HL-60/S4 (cell line): ENCODE results near the gene SFXN4.

Experiments
- in situ Hi-C: fragments of 300-500 bp; cut with MboI; formaldehyde crosslinking; loops from 2 replicates; pipeline ENCODE4 v1.14.3; 2022; ENCODE audit warnings: low sequenced_read_pairs

SFXN4 gene

GRCh38 chr10:119165171-119166117 is at the start of gene SFXN4:
Gene SFXN4 (minus strand): TSS chr10:119165714. CDS start chr10:119165647, 67 bp downstream.
- in situ Hi-C loops, result no loop called here

GRCh38 chr10:119211625-119212441 is 46.3 kb upstream of the SFXN4 start:
- in situ Hi-C loops, result no loop called here

GRCh38 chr10:119211176-119211575 is 45.7 kb upstream of the SFXN4 start:
- in situ Hi-C loops, result no loop called here

GRCh38 chr10:119210633-119211032 is 45.1 kb upstream of the SFXN4 start:
- in situ Hi-C loops, result no loop called here

GRCh38 chr10:119209736-119210355 is 44.3 kb upstream of the SFXN4 start:
- in situ Hi-C loops, result no loop called here

GRCh38 chr10:119209035-119209735 is 43.7 kb upstream of the SFXN4 start:
- in situ Hi-C loops, result no loop called here

DNA sequence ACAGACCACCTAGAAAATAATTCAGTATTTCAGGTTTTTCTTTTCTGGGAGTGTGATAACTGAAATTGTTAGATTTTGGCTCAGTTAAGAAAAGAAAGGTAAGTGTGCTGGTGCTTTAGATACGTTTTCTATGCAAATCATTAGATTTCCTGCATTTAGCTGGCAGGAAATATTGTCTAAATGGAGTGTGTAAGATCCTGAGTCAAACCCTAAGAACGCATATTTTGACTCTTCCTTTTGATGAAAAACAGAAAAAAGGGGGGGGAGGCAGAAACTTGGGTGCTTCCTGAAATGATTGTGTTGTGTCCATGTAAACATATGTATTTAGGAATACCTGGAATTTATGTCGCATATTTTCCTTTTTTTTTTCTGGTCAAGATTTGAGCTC is 43.0 kb upstream of the SFXN4 start:
- in situ Hi-C loops, result no loop called here

GRCh38 chr10:119207713-119208552 is 42.4 kb upstream of the SFXN4 start:
- in situ Hi-C loops, result no loop called here

DNA sequence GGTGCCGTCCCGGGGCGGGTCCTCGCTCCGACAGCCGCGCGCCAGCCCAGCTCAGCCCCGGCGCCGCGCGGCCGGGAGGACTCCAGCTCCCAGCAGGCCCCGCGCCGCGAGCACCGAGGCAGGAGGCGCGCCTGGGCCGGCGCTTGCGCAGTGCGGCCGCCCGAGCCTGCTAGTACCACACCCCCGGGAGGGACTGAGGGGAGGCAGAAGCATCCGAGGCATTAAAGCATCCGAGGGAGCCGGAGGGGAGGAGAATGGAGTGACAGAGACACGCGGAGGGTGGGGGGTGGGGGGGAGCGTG is 41.8 kb upstream of the SFXN4 start, which contains the start of gene GRK5:
GRK5 (plus strand) TSS at position 206 of the 301 bp plus-strand sequence. CDS start 347 bp downstream, outside the sequence.
- in situ Hi-C loops, result no loop called here

DNA sequence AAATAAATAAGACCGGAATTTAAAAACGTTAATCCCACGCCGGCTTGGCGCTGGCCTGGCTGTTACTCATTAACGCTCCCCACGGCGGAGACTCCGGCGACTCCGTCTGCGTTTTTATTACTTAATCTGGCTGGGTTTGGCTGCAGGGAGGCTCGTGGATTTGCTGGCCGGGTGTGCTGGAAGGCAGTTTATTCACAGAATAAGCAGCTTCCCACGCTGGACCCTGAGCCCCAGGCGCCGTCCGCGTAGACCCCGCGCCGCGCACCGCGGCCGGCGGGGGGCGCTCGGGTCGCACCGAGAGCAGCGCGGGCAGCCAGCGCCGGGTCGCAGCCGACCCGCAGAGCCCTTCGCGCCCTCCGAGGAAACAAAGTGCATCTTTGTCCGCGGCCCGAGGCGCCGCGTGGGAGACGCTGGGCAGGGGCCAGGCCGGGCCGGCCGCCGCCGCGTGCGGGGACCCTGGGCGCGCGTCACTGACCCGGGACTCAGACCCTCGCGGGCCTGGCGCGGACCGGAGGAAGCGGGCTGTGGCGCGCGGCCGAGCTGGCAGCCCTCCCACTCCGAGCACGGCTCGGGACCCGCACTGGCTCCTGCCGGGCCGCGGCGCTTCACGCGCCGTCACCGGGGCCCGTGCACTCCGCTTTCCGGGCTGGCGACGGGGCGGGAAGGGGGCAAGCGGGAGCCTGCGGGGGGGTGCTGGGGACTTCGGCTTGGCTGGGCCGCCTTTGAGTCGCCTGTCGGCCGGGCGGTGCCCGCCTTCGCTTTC is 41.3 kb upstream of the SFXN4 start:
- in situ Hi-C loops, result no loop called here

DNA sequence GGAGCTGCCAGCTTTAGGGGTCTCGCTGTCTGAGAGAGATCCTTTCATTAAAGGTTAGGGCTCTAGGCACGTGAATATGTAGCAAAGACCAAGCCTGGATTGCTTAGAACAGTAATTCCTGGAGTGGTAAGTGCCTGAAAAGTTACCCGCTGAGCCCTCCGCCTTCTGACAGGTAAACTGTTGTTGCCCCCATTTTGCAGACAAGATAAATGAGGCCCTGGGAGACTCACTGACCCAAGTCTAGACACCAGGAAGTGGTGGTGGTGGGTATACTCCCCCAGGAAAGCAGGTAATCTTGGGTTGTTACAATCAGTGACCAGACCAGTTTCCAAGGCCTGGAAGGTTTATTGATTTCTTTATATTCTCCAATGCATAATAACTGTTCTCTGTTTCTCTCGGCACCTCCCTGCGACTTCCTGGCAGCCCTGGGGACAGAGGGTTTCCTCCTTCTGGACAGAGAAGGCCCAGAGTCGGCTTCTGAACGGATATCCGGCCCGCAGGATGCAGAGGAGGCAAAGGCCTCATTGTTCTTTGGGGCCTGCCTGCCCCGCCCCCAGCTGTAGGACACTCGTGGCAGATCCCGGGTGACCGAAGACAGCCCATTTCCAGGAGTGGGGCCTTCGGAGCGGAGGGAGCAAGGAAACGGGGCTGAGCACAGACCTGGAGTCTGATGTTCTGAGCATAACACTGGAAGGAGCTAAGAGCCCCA is 40.5 kb upstream of the SFXN4 start:
- in situ Hi-C loops, result no loop called here

- in situ Hi-C loops, result no loop called here
Measured at GRCh38 chr10:119203006-119203405, 37.5 kb upstream of the SFXN4 start.

DNA sequence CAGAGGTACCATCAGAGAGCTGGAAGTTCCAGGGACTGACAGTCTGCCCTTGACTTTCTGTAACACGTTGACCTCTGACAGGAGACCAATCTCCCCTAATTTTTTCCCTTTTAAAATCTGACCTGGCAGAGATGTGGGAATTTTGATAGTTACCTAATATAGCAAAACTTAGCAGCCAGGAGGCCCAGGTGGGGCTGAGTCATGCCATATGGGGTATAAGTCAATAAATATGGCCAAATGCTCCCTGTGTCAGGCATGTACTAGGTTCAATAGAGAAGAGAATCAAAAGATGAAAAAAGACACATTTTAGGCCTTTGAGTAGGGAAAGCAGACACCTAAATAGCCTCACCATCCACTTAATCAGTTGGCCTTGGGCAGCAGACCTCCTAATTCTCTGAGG is 35.7 kb upstream of the SFXN4 start:
- in situ Hi-C loops, result no loop called here

DNA sequence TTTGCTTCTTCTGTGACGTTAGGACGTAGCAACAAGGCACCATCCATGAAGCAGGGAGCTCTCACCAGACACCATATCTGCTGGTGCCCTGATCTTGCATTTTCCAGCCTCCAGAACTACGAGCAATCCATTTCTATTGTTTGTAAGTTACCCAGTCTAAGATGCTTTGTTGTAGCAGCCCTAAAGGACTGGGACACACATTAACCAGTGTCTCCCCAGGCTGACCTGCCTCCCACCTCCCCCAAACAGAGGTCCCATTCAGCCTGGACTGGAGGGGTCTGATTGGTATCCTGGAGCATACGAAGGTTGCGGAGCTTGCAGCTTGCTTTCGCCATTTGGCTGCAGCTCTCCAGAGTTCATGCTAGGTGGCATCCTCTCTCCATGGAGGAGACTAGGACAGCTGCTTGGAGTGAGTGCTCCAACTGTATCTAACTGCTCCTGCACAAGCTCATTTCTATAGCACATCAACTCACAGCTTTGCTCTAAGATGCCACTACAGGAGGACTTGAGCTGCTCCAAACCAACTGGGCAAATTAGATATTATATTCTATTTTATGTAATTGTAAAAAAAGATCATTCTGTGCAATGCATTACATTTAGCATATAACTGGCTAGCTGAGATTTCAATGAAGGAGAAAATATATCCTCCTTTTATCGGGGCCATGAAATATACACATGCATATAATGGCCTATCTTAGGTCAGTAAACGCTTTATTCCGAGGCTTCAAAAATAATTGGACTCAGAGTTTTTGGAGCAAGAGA is 33.9 kb upstream of the SFXN4 start:
- in situ Hi-C loops, result loop anchor here (10.0 kb wide), 2 partner anchors 215 to 365 kb away; no protein-coding TSS in a partner anchor

DNA sequence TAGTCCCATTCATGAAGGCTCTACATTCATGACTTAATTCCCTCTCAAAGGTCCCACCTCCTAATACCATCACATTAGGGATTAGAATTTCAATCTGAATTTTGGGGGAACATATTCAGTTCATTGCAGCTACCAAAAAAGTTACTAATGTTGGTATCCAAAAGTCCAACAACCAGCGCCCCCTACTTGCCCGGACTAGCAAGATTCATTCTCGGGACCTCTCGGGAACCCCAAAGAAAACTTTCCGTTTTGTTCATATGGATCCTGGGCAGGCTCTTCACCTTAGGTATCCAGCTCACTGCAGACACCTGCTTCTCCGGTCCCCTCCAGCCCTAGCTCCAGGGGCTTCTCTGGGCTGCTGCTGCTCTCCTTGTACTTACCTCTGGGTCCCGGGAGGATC is 32.9 kb upstream of the SFXN4 start:
- in situ Hi-C loops, result loop anchor here (10.0 kb wide), 2 partner anchors 216 to 366 kb away; no protein-coding TSS in a partner anchor

DNA sequence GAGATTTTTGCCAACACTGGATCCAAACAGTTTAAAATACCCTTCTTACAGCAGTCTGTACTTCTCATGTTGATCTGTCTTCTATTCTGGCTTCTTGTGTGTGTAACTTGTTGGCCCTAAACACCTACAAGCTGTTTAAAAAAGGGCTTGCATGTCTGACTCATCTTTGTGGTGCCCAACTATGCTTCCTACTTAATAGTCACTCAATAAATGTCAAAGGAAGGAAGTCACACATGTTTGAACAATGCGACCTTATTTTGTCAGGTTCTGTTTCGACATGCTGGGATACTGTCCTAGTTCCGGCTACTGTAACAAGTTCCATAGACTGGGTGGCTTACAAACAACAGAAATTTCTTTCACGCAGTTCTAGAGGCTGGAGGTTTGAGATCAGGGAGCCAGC is 32.4 kb upstream of the SFXN4 start:
- in situ Hi-C loops, result loop anchor here (10.0 kb wide), 2 partner anchors 217 to 367 kb away; no protein-coding TSS in a partner anchor

- in situ Hi-C loops, result loop anchor here (10.0 kb wide), 2 partner anchors 223 to 373 kb away; no protein-coding TSS in a partner anchor
Measured at GRCh38 chr10:119191881-119192280, 26.4 kb upstream of the SFXN4 start.
